C1 segment of cervical spinal cord (tissue), 14 donors: ENCODE results near the gene NBDY.
A peak's percentile ranks its signal among the peaks of the same experiment; 100 is the strongest.

Source experiments
- DNase-seq, 14 donors: peaks; one replicate each; lab custom pipeline; 2025; lab: John Stamatoyannopoulos, UW

The NBDY gene

GRCh38 chrX:56784666-56785065, 55.6 kb downstream of the NBDY start:
- DNase-seq = no peak

GRCh38 chrX:56785442-56785841, 56.4 kb downstream of the NBDY start:
- no peak for DNase-seq

- DNase-seq = no peak
These were observed 58.1 kb downstream of the NBDY start for GRCh38 chrX:56786889-56787733.

GRCh38 chrX:56787734-56788152, 58.7 kb downstream of the NBDY start:
- no peak for DNase-seq

GRCh38 chrX:56788229-56788628, 59.2 kb downstream of the NBDY start:
- DNase-seq = peak in 6 of 14 donors; percentile 21 to 71 (median 60)

GRCh38 chrX:56788717-56789122, 59.7 kb downstream of the NBDY start:
- DNase-seq = peak in 10 of 14 donors; percentile 8 to 74 (median 36)

- no peak for DNase-seq
These were observed 60.6 kb downstream of the NBDY start for GRCh38 chrX:56789518-56790070.

- no peak for DNase-seq
These were observed 61.7 kb downstream of the NBDY start for GRCh38 chrX:56790778-56791177.

GRCh38 chrX:56791456-56791855, 62.4 kb downstream of the NBDY start:
- no peak for DNase-seq

GRCh38 chrX:56792270-56793111, 63.4 kb downstream of the NBDY start:
- no peak for DNase-seq

GRCh38 chrX:56793112-56793430, 64.0 kb downstream of the NBDY start:
- no peak for DNase-seq

GRCh38 chrX:56793521-56794320, 64.7 kb downstream of the NBDY start:
- peak in 5 of 14 donors; percentile 38 to 76 (median 67) for DNase-seq

- no peak for DNase-seq
These were observed 65.6 kb downstream of the NBDY start for GRCh38 chrX:56794404-56795230.

GRCh38 chrX:56795309-56795868, 66.3 kb downstream of the NBDY start:
- DNase-seq = no peak

- DNase-seq = no peak
These were observed 67.8 kb downstream of the NBDY start for GRCh38 chrX:56796641-56797395.

- DNase-seq = no peak
These were observed 68.7 kb downstream of the NBDY start for GRCh38 chrX:56797574-56798338.

GRCh38 chrX:56798339-56798711, 69.3 kb downstream of the NBDY start:
- peak in 1 of 14 donors; percentile 79 for DNase-seq

- DNase-seq = peak in 4 of 14 donors; percentile 16 to 79 (median 24)
These were observed 70.1 kb downstream of the NBDY start for GRCh38 chrX:56798866-56799758.
